HG02870 (cell line): Measurements from ENCODE around the gene NPHP1.
"Not testable (repeated sequence)": the region's sequence is repeated elsewhere in the genome, so short reads cannot be mapped to it uniquely, and the experiment has no call there.

ENCODE experiments used
- ATAC-seq: cut with Tn5 transposase; IDR thresholded peaks from one replicate; pipeline ENCODE4 v1.9.1; 2021; ENCODE audit warnings: mild to moderate bottlenecking, moderate library complexity; ENCODE audit not compliant: unreplicated experiment

Gene NPHP1

DNA sequence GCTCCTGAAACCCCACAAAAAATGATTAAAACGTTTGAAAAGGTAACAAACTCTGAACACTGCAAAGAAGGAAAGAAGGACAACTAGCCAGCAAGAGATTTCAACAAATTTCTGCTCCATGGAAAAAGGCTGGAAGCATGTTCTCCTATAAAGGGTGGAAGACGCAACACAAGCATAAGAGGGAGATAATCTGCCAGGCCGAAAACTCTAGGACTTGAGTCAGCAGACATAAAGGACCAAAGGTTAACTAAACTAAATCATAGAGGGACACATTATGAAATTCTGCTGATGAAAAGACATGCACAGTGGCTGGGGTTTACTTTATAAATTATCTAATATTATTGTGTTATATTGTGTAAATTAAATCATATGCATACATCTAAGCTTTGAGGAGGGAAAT is 6.8 kb downstream of the NPHP1 start:
- no peak for ATAC-seq

GRCh38 chr2:110197452-110197851 is 7.4 kb downstream of the NPHP1 start:
- ATAC-seq, result no peak

GRCh38 chr2:110190169-110190568 is 14.6 kb downstream of the NPHP1 start:
- ATAC-seq, result not testable (repeated sequence)

DNA sequence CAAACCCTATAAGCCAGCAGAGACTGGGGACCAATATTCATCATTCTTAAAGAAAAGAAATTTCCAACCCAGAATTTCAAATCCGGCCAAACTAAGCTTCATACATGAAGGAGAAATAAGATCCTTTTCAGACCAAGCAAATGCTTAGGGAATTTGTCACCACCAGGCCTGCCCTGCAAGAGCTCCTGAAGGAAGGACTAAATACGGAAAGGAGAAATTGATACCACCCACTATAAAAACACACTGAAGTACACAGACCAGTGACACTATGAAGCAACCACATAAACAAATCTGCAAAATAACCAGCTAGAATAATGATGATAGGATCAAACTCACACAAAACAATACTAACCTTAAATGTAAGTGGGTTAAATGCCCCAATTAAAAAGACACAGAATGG is 22.4 kb downstream of the NPHP1 start:
- no peak for ATAC-seq

DNA sequence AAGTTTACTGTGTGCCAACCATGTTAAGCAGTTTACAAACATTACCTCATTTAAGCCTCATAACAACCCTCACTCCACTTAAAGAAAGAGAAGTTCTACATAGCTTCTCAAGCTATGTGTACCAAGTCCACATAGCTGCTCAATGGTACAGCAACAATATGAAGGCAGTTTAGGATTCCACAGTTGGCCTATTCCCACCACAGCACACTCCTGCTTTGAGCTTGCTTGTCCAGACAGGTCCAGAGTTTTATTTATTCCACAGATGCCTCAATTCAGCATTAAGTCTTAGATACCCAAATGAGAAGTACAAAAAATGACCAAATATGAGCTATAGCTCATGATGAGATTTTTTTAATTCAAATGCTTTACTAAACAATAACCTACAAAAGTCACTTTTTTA is 24.8 kb downstream of the NPHP1 start:
- no peak for ATAC-seq

- ATAC-seq, result no peak
These were observed 31.3 kb downstream of the NPHP1 start for GRCh38 chr2:110173523-110173922.

DNA sequence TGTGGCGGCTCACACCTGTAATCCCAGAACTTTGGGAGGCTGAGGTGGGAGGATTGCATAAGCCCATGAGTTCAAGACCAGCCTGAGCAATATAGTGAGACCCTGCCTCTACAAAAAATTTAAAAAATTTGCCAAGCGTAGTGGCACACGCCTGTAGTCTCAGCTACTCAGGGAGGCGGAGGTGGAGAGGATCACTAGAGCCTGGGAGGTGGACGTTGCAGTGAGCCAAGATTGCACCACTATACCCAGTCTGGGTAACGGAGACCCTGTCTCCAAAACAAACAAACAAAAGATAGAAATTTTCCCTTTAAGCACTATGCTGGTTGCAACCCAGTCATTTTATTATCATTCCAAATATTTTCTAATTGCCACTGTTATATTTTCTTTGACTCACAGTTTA is 32.3 kb downstream of the NPHP1 start:
- ATAC-seq, result no peak

DNA sequence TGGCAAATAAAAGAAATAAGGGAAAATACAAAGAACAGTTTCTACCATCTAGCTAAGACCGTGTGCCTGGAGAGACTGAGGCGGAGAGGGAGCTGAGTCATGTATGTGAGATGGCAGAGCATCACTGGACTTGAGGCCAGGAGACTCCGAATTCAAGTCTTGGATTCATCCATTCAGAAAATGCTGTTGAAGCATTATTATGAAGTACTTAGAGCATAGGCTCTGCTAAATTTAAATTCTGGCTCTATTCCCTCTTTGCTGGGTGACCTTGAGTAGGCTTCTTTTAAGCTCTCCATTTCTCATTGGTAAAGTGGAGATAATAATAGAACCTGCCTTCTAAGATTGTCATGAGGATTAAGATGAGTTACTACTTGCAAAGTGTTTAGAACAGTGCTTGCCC is 34.7 kb downstream of the NPHP1 start:
- no peak for ATAC-seq

DNA sequence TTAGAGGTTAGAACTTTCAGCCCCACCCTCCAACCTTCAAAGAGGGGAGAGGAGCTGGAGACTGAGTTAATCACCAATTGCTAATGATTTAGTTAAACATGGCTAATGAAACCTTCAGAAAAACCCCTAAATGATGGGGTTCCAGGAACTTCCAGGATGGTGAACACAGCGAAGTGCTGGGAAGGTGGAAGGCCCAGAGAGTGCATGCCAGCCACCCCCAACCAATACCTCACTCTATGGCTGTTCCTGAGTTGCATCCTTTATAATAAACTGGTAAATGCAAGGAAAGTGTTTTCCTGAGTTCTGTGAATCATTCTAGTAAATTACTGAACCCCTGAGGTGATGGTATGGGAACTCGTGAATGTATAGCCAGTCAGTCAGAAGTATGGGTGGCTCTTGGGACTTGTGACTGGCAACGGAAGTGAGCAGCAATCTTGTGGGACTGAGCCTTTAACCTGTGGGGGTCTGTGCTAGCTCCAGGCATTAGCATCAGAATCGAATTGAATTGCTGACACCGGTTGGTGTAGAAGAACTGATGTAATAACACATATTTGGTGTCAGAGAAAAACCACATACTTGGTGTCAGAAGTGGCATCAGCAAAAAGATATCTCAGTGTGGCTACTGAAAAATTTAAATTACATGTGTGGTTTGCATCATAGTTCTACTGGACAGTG is 37.4 kb downstream of the NPHP1 start:
- ATAC-seq, result no peak

GRCh38 chr2:110166266-110166665 is 38.5 kb downstream of the NPHP1 start:
- ATAC-seq, result no peak

DNA sequence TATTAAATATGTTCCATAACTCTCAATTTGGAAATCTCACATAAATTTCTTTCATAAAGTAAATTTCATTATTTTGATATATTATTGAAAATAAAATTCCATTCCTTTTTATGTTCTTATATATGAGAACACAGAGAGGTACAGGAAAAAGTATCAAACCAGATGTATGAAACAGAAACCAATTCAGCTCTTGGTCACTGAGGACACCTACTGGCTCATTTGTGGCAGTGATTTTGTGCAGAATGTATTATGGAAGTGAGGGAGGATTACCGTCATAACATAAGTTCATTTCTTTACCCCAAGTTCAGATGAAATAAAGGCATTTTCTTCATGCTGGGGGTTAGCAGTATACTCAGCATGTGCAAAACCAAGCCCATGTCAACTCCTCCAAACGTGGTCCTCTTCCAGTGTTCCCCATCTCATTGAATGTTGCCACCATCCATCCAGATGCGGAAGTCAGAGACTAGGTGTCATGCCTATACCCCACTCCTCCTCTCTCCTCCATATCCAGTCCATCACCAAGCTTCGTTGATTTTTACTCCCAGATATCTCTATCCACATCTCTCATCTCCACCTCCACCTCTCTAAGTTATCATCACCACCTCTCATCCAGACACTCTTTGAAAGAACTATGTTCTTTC is 47.5 kb downstream of the NPHP1 start:
- peak; percentile 75 for ATAC-seq

- not testable (repeated sequence) for ATAC-seq
These were observed 50.0 kb downstream of the NPHP1 start for GRCh38 chr2:110154828-110155227.

GRCh38 chr2:110154188-110154587 is 50.6 kb downstream of the NPHP1 start:
- not testable (repeated sequence) for ATAC-seq

DNA sequence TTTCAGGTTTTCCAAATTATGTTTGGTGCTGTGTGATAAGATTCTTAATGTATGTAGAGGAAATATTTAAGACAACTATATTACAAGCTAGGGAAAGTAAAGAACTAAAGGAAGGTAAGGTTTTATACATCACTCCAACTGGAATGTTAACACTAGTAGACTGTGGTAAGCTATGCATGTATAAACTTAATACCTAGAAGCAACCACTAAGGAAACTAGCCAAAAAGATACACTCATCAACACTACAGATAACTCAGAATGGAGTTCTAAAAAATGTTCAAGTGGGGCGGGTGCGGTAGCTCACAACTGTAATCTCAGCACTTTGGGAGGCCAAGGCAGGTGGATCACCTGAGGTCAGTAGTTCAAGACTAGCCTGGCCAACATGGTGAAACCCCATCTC is 51.4 kb downstream of the NPHP1 start:
- ATAC-seq, result no peak

GRCh38 chr2:110152943-110153342 is 51.9 kb downstream of the NPHP1 start:
- no peak for ATAC-seq

DNA sequence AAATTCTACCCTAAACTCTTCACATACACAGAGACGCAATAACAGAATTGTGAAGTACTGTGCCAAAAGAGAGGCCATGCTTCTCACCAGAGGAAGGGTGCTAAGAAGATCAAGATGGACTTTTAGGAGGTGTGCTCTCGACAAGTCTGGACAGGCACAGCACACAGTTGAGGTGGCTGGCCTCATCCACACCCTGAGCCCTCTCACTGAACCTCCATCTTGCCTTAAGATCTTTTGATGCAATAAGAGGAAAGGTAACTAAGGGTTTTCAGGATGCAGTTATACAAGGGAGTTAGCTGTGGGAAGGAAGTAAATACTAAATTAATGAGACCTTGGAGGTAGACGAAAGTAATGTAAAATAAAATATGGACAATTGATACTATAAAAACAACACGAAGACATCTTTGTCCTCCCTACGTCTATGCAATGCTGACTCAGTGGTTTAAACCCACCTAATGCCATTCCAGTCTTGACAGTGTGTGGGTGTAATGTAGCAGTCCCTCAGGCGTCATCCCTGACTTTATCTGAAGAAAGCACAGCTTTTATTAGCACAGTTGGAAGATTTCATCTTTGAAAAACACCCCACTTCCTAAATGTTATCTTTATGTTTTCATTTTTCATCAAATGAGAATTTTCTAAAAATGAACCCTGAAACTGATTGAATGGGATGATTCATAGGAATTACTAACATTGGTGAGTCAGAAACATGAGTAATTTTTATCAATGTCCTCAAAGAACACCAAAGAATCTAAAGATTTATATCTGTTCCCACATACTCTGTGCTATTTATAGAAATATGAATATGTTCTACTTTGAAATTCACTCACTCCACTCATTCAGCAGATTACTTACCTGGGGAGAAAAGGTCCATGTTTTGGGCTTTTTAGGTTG is 55.2 kb downstream of the NPHP1 start:
- no peak for ATAC-seq

GRCh38 chr2:110146945-110147332 is 57.9 kb downstream of the NPHP1 start:
- ATAC-seq, result no peak

- ATAC-seq, result no peak
These were observed 58.4 kb downstream of the NPHP1 start for GRCh38 chr2:110146183-110146944.

DNA sequence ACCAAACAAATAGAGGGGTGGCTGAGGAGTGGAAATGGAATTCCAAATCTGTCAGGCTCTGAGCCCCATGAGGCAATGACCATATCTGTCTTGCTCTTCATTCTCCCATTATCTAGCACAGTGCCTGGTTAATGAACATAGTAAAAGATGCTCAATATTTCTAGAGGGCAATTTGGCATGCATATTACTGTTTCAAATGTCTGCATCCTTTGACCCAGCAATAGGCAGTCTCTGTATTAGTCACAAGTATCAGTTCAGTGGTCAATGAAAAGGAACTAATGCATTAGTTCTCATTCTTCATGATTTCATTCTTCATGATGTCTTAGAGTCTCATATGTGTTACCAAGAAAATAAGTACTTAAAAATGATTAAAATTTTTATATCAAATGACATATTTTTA is 60.8 kb downstream of the NPHP1 start:
- peak; percentile 69 for ATAC-seq

GRCh38 chr2:110140401-110140800 is 64.4 kb downstream of the NPHP1 start:
- no peak for ATAC-seq

DNA sequence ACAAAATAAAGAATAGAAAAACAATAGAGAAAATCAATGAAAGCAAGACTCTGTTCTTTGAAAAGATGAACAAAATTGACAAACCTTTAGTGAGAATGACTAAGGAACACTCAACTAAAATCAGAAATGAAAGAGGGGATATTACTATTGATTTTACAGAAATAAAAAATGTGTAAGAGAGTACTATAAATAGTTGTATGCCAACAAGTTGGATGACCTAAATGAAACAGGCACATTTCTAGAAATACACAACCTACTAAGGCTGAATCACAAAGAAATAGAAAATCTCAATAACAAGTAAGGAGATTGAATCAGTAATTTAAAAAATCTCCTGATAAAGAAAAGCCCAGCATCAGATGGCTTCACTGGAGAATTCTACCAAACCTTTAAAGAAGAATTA is 70.8 kb downstream of the NPHP1 start:
- no peak for ATAC-seq
